Heart right ventricle (tissue), 16 donors: ENCODE results near the gene DMBX1. TPM values are rescaled to one million over a fixed set of nuclear protein-coding genes. Genes with fewer than 3 reads are reported as not detected.

Experiments used
- ATAC-seq, 8 donors: fragments of 200-7000 bp; cut with Tn5 transposase; one replicate each; pipeline ENCODE4 v1.9.1; 2020; ENCODE audit warnings: mild to moderate bottlenecking in 8 of 8, moderate library complexity in 8 of 8, moderate number of reproducible peaks in 1 of 8
- DNase-seq, 2 donors: peaks; one replicate each; pipeline ENCODE4 v3.0.0-alpha.2; 2020
- H3K27ac ChIP-seq, 10 donors: fragments of 200-600 bp; sonication (generic) in 2 of 10; one replicate each; pipeline versions ENCODE4 v1.5.0 to v1.8.0; 2020 to 2022; ENCODE audit warnings: mild to moderate bottlenecking in 3 of 10
- H3K27me3 ChIP-seq, 7 donors: fragments of 200-600 bp; one replicate each; pipeline ENCODE4 v1.8.0; 2021 to 2022; ENCODE audit warnings: mild to moderate bottlenecking in 2 of 7
- H3K36me3 ChIP-seq, 9 donors: fragments of 200-600 bp; sonication (generic) in 1 of 9; one replicate each; pipeline versions ENCODE4 v1.5.0 to v1.8.0; 2020 to 2022; ENCODE audit warnings: mild to moderate bottlenecking in 2 of 9
- H3K4me1 ChIP-seq, 9 donors: fragments of 200-600 bp; sonication (generic) in 1 of 9; one replicate each; pipeline versions ENCODE4 v1.5.0 to v1.8.0; 2020 to 2022; ENCODE audit warnings: mild to moderate bottlenecking in 4 of 9
- H3K4me3 ChIP-seq, 10 donors: fragments of 200-600 bp; sonication (generic) in 2 of 10; one replicate each; pipeline versions ENCODE4 v1.5.0 to v1.8.0; 2020 to 2022; ENCODE audit warnings: mild to moderate bottlenecking in 7 of 10, moderate library complexity in 2 of 10
- H3K9me3 ChIP-seq, 11 donors: fragments of 200-600 bp in 10 of 11; sonication (generic) in 2 of 11; one replicate each; pipeline versions ENCODE4 v1.5.0 to v1.8.0; 2013 to 2022; ENCODE audit warnings: mild to moderate bottlenecking in 2 of 11, control low read depth in 1 of 11, moderate library complexity in 1 of 11
- CTCF ChIP-seq, 9 donors: fragments of 200-600 bp; sonication (generic) in 2 of 9; IDR thresholded peaks; one replicate each; pipeline versions ENCODE4 v1.5.0 to v1.8.0; 2021 to 2022; ENCODE audit warnings: antibody characterized with exemption in 9 of 9, mild to moderate bottlenecking in 5 of 9, moderate library complexity in 1 of 9
- WGBS, 2 donors: extraction: QIAGEN DNeasy Blood & Tissue Kit; methylation state at CpG; one replicate each; pipeline ENCODE4 v1.1.7; 2013; ENCODE audit warnings: inconsistent platforms in 1 of 2; 5-methylcytosine and 5-hydroxymethylcytosine counted together
- intact Hi-C, 10 donors: fragments of 100-400 bp; cut with DNase I; formaldehyde crosslinking; loops; one replicate each; pipeline versions ENCODE4 v1.11.1 to v1.14.2; 2022
- long read RNA-seq, 3 donors: library from polyadenylated mRNA; unstranded; transcript quantifications; one replicate each; pipeline ENCODE4 v2.0.0, GENCODE V29; 2020 to 2021
- polyA plus RNA-seq, 2 donors: library from polyadenylated mRNA; stranded (reverse); fragments of 200-250 nt; gene quantifications; one replicate each; pipeline ENCODE4 v1.2.3, GENCODE V29; 2013
- total RNA-seq, 10 donors: library from RNA; stranded (reverse); fragmentation: NEBNext Ultra II Directional in 3 of 10; extraction: Animal tissue kit (Norgen Biotek cat#: 25700) in 3 of 10; gene quantifications; one replicate each; pipeline versions ENCODE4 v1.2.1 to v1.2.4, GENCODE V29; 2021 to 2023
- donor health status: Arrhythmogenic right ventricular cardiomyopathy.
- donor health status: ischemic (EF 13 %, LVEDD 7.1; RV severe dilation, severe dysfunction).
- donor health status: healthy with polysubstance abuse.
- donor health status: DM: no; HTN: yes; CAD: no.
- donor health status: DM: no; HTN: no; CAD: no.
- donor health status: ischemic (EF 25% LVEDD 6.9; RV normal size, moderate dysfunction).
- donor health status: ischemic (EF 25% LVEDD 5.7; RV mildly dilated, moderate dysfunction).
- donor health status: healthy.
- donor health status: DM: yes; HTN: yes; CAD: no.
- donor health status: Ischemic cardiomyopathy.
- donor health status: ischemic (EF 35%, LVEDD 5.7; RV mildly dilated, moderate dysfunction).
- donor health status: nonischemic (EF 11% LVEDD 7.7; RV severe dilation, severe dysfunction).
- donor health status: DM: yes; HTN: yes; CAD: no.
- donor health status: PGD.
- donor health status: ischemic (EF 29% LVEDD 5.4; RV normal size, mild dysfunction).
- donor health status: nonischemic (EF 23%, LVEDD 6.1; RV moderate dilation, normal function).

DMBX1 gene
- not detected for total RNA-seq
- not detected for polyA plus RNA-seq
- long read RNA-seq, donor 1: 0 reads
- long read RNA-seq, donor 2: 0 reads
- long read RNA-seq, donor 3: 0 reads

GRCh38 chr1:46489638-46490405, at the start of gene DMBX1:
DMBX1 (plus strand) TSS chr1:46489836; CDS start chr1:46507011, 17,175 bp downstream.
- peak in 6 of 8 donors; percentile 33 to 66 (median 50) for ATAC-seq

GRCh38 chr1:46440478-46440877, 49.2 kb upstream of the DMBX1 start:
- no peak for ATAC-seq
- Histone ChIP-seq H3K27me3 (peaks cover 0 to 24% (median 0%) of the 10 kb centered on the region in 7 donors), H3K36me3 (no peaks in the 10 kb centered on the region), H3K4me3 (no peak overlapping the region), H3K4me1 (peaks cover 0 to 9% (median 3%) of the 10 kb centered on the region in 9 donors), H3K27ac (no peak overlapping the region), H3K9me3 (no peaks in the 10 kb centered on the region)
- no peak for DNase-seq
- no peak for TF ChIP-seq CTCF (IDR thresholded peaks at IDR 0.05)
- intact Hi-C loops: loop anchor here in 5 of 10 donors (2.0 to 10.0 kb wide), 2 partner anchors 34 to 284 kb away; no protein-coding TSS in a partner anchor
- WGBS, 2 donors: 93 to 95% methylated on average over 2 of the region's 2 CpGs

More at GRCh38 chr1:46489638-46490405, at the start of gene DMBX1:
- H3K4me1 ChIP-seq: peaks cover 4 to 26% (median 19%) of the 10 kb centered on the region in 9 donors
- H3K27me3 ChIP-seq: peaks cover 37 to 100% (median 100%) of the 10 kb centered on the region in 7 donors
- WGBS, 2 donors: 2% methylated on average over 74 of the region's 74 CpGs
- H3K36me3 ChIP-seq: no peaks in the 10 kb centered on the region
- intact Hi-C loops: loop anchor here in 1 of 10 donors (5.0 kb wide), 1 partner anchor 32 kb away; no protein-coding TSS in a partner anchor
- no peak for TF ChIP-seq CTCF (IDR thresholded peaks at IDR 0.05)
- no peaks in the 10 kb centered on the region for H3K9me3 ChIP-seq
- DNase-seq: peak in 1 of 2 donors; percentile 20
- H3K27ac ChIP-seq: no peak within 1 kb of the TSS
- peak within 1 kb of the TSS in 9 of 10 donors; percentile 22 to 46 (median 38) for H3K4me3 ChIP-seq

GRCh38 chr1:46442317-46443161, 47.1 kb upstream of the DMBX1 start:
- WGBS, 2 donors: 10 to 11% methylated on average over 25 of the region's 25 CpGs
- Histone ChIP-seq H3K4me3 (peak overlapping the region in 9 of 10 donors; percentile 25 to 51 (median 47)), H3K27me3 (peaks cover 0 to 28% (median 14%) of the 10 kb centered on the region in 7 donors), H3K27ac (peak overlapping the region in 1 of 10 donors; percentile 50), H3K9me3 (no peaks in the 10 kb centered on the region), H3K4me1 (peaks cover 0 to 14% (median 3%) of the 10 kb centered on the region in 9 donors), H3K36me3 (no peaks in the 10 kb centered on the region)
- TF ChIP-seq CTCF (IDR thresholded peaks at IDR 0.05): peak; percentile 72 to 93 (median 88)
- ATAC-seq (peak; percentile 54 to 83 (median 79)), DNase-seq (peak; percentile 72 to 73)
- intact Hi-C loops: loop anchor here in 4 of 10 donors (10.0 kb wide), 1 partner anchor 282 kb away; no protein-coding TSS in a partner anchor

- no peak for TF ChIP-seq CTCF (IDR thresholded peaks at IDR 0.05)
- Histone ChIP-seq H3K4me3 (no peak overlapping the region), H3K27ac (no peak overlapping the region), H3K4me1 (peaks cover 3 to 27% (median 11%) of the 10 kb centered on the region in 9 donors), H3K9me3 (no peaks in the 10 kb centered on the region), H3K36me3 (no peaks in the 10 kb centered on the region), H3K27me3 (peaks cover 5 to 40% (median 28%) of the 10 kb centered on the region in 7 donors)
- no peak for ATAC-seq
- WGBS, 2 donors: 83% methylated on average over 3 of the region's 3 CpGs
- DNase-seq: no peak
- intact Hi-C loops: loop anchor here in 4 of 10 donors (10.0 kb wide), 1 partner anchor 280 kb away; no protein-coding TSS in a partner anchor
These were observed 45.2 kb upstream of the DMBX1 start for GRCh38 chr1:46444466-46444865.
